Osteocyte (in vitro differentiated cells): ENCODE data around the gene COL9A3. TPM values are rescaled to one million over a fixed set of nuclear protein-coding genes. Genes with fewer than 3 reads are reported as not detected.

ENCODE experiments used
- DNase-seq: peaks from one replicate; pipeline ENCODE4 v3.0.0; 2021; ENCODE audit warnings: mixed read lengths; ENCODE audit not compliant: unreplicated experiment; ENCODE audit errors: extremely low spot score
- H3K27ac Mint-ChIP-seq: one replicate; pipeline ENCODE4 v1.8.0; 2021; ENCODE audit warnings: mild to moderate bottlenecking, mixed read lengths; ENCODE audit not compliant: unreplicated experiment
- H3K27me3 Mint-ChIP-seq: one replicate; pipeline ENCODE4 v1.8.0; 2021; ENCODE audit warnings: mixed read lengths; ENCODE audit not compliant: unreplicated experiment
- H3K36me3 Mint-ChIP-seq: one replicate; pipeline ENCODE4 v1.8.0; 2021; ENCODE audit warnings: mixed read lengths; ENCODE audit not compliant: unreplicated experiment
- H3K4me1 Mint-ChIP-seq: one replicate; pipeline ENCODE4 v1.8.0; 2021; ENCODE audit warnings: mixed read lengths; ENCODE audit not compliant: unreplicated experiment
- H3K4me3 Mint-ChIP-seq: one replicate; pipeline ENCODE4 v1.8.0; 2021; ENCODE audit warnings: mild to moderate bottlenecking, moderate library complexity, mixed read lengths; ENCODE audit not compliant: unreplicated experiment
- H3K9me3 Mint-ChIP-seq: one replicate; pipeline ENCODE4 v1.8.0; 2021; ENCODE audit warnings: mixed read lengths; ENCODE audit not compliant: unreplicated experiment
- CTCF ChIP-seq: fragments of 200-600 bp; sonication (generic); IDR thresholded peaks from 2 replicates; pipeline ENCODE4 v1.5.0; 2021; ENCODE audit warnings: antibody characterized with exemption, mild to moderate bottlenecking, moderate library complexity
- total RNA-seq: library from RNA; stranded (reverse); gene quantifications from 2 replicates; pipeline ENCODE4 v1.2.1, GENCODE V29; 2021

COL9A3 gene
- total RNA-seq, 1 donor from 2014 or later: 1.7 TPM

GRCh38 chr20:62880935-62881661 lies 64.2 kb downstream of the COL9A3 start:
- Mint-ChIP-seq H3K27ac (no peak overlapping the region), H3K4me3 (no peak overlapping the region), H3K27me3 (no peaks in the 10 kb centered on the region), H3K9me3 (no peaks in the 10 kb centered on the region), H3K4me1 (peaks cover 4% of the 10 kb centered on the region), H3K36me3 (peaks cover 9% of the 10 kb centered on the region)
- DNase-seq: no peak
- no peak for TF ChIP-seq CTCF

- Mint-ChIP-seq H3K27ac (no peak overlapping the region), H3K9me3 (no peaks in the 10 kb centered on the region), H3K4me1 (peaks cover 4% of the 10 kb centered on the region), H3K36me3 (peaks cover 13% of the 10 kb centered on the region), H3K27me3 (no peaks in the 10 kb centered on the region), H3K4me3 (no peak overlapping the region)
- no peak for TF ChIP-seq CTCF
- no peak for DNase-seq
These were observed 65.0 kb downstream of the COL9A3 start for GRCh38 chr20:62881662-62882395.

GRCh38 chr20:62882426-62882825 lies 65.6 kb downstream of the COL9A3 start:
- H3K9me3 Mint-ChIP-seq: no peaks in the 10 kb centered on the region
- no peak for TF ChIP-seq CTCF
- no peaks in the 10 kb centered on the region for H3K27me3 Mint-ChIP-seq
- DNase-seq: no peak
- H3K27ac Mint-ChIP-seq: no peak overlapping the region
- peaks cover 10% of the 10 kb centered on the region for H3K4me1 Mint-ChIP-seq
- H3K4me3 Mint-ChIP-seq: no peak overlapping the region
- H3K36me3 Mint-ChIP-seq: peaks cover 19% of the 10 kb centered on the region

GRCh38 chr20:62884556-62884955 lies 67.7 kb downstream of the COL9A3 start:
- DNase-seq: no peak
- Mint-ChIP-seq H3K36me3 (peaks cover 22% of the 10 kb centered on the region), H3K27ac (no peak overlapping the region), H3K9me3 (no peaks in the 10 kb centered on the region), H3K4me3 (no peak overlapping the region), H3K27me3 (no peaks in the 10 kb centered on the region), H3K4me1 (peaks cover 19% of the 10 kb centered on the region)
- TF ChIP-seq CTCF: no peak
